ENCODE data around the gene C16orf74.

C16orf74 gene

GRCh38 chr16:85746460-85747215 lies 4.3 kb downstream of the C16orf74 start:
- no peak for DNase-seq

- DNase-seq = no peak
Measured at GRCh38 chr16:85738923-85739715, 11.8 kb downstream of the C16orf74 start.

- DNase-seq = no peak
Measured at GRCh38 chr16:85736921-85737320, 14.0 kb downstream of the C16orf74 start.

- DNase-seq = no peak
Measured at GRCh38 chr16:85735946-85736345, 14.9 kb downstream of the C16orf74 start.

- DNase-seq = peak; percentile 41
Measured at GRCh38 chr16:85735225-85735635, 15.7 kb downstream of the C16orf74 start.

GRCh38 chr16:85734311-85735017 lies 16.4 kb downstream of the C16orf74 start:
- no peak for DNase-seq

- no peak for DNase-seq
Measured at GRCh38 chr16:85733839-85734170, 17.1 kb downstream of the C16orf74 start.

GRCh38 chr16:85733155-85733838 lies 17.6 kb downstream of the C16orf74 start:
- no peak for DNase-seq

GRCh38 chr16:85731179-85731578 lies 19.7 kb downstream of the C16orf74 start:
- DNase-seq = no peak

- DNase-seq = no peak
Measured at GRCh38 chr16:85730186-85730465, 20.8 kb downstream of the C16orf74 start.

GRCh38 chr16:85729452-85730185 lies 21.3 kb downstream of the C16orf74 start:
- DNase-seq = no peak

GRCh38 chr16:85728879-85729278 lies 22.0 kb downstream of the C16orf74 start:
- DNase-seq = no peak

GRCh38 chr16:85724936-85725335 lies 26.0 kb downstream of the C16orf74 start:
- no peak for DNase-seq

- DNase-seq = no peak
Measured at GRCh38 chr16:85724126-85724879, 26.6 kb downstream of the C16orf74 start.

GRCh38 chr16:85722128-85722893 lies 28.6 kb downstream of the C16orf74 start:
- no peak for DNase-seq

- no peak for DNase-seq
Measured at GRCh38 chr16:85720302-85720637, 30.6 kb downstream of the C16orf74 start.

GRCh38 chr16:85719605-85720301 lies 31.1 kb downstream of the C16orf74 start:
- DNase-seq = no peak

GRCh38 chr16:85718682-85719081 lies 32.2 kb downstream of the C16orf74 start:
- DNase-seq = peak; percentile 20

- no peak for DNase-seq
Measured at GRCh38 chr16:85718153-85718477, 32.8 kb downstream of the C16orf74 start.

- DNase-seq = peak; percentile 73
Measured at GRCh38 chr16:85717393-85718152, 33.3 kb downstream of the C16orf74 start.

Measured in stimulated activated CD4-positive, alpha-beta T cell treated with anti-CD3 and anti-CD28 coated beads, Interleukin-15, amount 100 ng/mL, for 24 hours (primary cell).